AG04450 (cell line): Measurements from ENCODE around the gene PTGR3. TPM values are rescaled to one million over a fixed set of nuclear protein-coding genes. Genes with fewer than 3 reads are reported as not detected.
A peak's percentile ranks its signal among the peaks of the same experiment; 100 is the strongest.

Source experiments
- CTCF ChIA-PET: fragments of 300-600, 350-600 bp; formaldehyde crosslinking; extraction: SDS; loops from one replicate; lab custom pipeline; 2022; ENCODE audit warnings: antibody characterized with exemption, inconsistent platforms; lab: Charles Lee
- POLR2A ChIA-PET: fragments of 350-600 bp; formaldehyde crosslinking; extraction: SDS; loops from one replicate; lab custom pipeline; 2021; ENCODE audit warnings: antibody characterized with exemption, inconsistent platforms; lab: Yijun Ruan, JAX
- DNase-seq: peaks from one replicate; pipeline ENCODE4 v3.0.0-alpha.2; 2011; ENCODE audit warnings: low read depth, low spot score
- H3K27ac ChIP-seq: one replicate; pipeline ENCODE4 v1.5.1; 2012; ENCODE audit warnings: low read depth, low read length, control low read depth
- H3K27me3 ChIP-seq: one replicate; pipeline ENCODE4 v1.6.0; 2012; ENCODE audit warnings: low read length; ENCODE audit not compliant: control insufficient read depth, insufficient read depth
- H3K4me3 ChIP-seq: 2 replicates; pipeline ENCODE4 v1.5.1; 2011; ENCODE audit warnings: mild to moderate bottlenecking, low read depth, low read length, control low read depth
- H3K9me3 ChIP-seq: 2 replicates; pipeline ENCODE4 v1.5.1; 2012; ENCODE audit warnings: low read length; ENCODE audit not compliant: control insufficient read depth, insufficient read depth
- CTCF ChIP-seq: IDR thresholded peaks from 2 replicates; pipeline ENCODE4 v1.5.1; 2011; ENCODE audit warnings: low read depth, low read length, control low read depth, inconsistent platforms
- polyA plus RNA-seq: library from polyadenylated mRNA; depleted of rRNA; stranded (reverse); fragments of >200 nt; gene quantifications from 2 replicates; pipeline ENCODE4 v1.2.3, GENCODE V29; 2011

PTGR3 gene
- polyA plus RNA-seq, 1 experiment, result 30.9 TPM

GRCh38 chr18:75204732-75205513 is 4.0 kb downstream of the PTGR3 start:
- CTCF ChIA-PET, result no interaction called here
- peaks cover 2% of the 10 kb centered on the region for H3K27me3 ChIP-seq
- peak overlapping the region; percentile 57 for H3K4me3 ChIP-seq
- no peaks in the 10 kb centered on the region; the same call in 1 of the 2 replicates for H3K9me3 ChIP-seq
- no peak for TF ChIP-seq CTCF
- H3K27ac ChIP-seq, result peak overlapping the region; percentile 31
- POLR2A ChIA-PET, result interaction anchor here (0.7 kb wide), 1 partner anchor 293 kb away, joined by 10 read pairs; no protein-coding TSS in a partner anchor
- no peak for DNase-seq

GRCh38 chr18:75204269-75204731 is 4.6 kb downstream of the PTGR3 start:
- no peaks in the 10 kb centered on the region; the same call in 1 of the 2 replicates for H3K9me3 ChIP-seq
- CTCF ChIA-PET, result no interaction called here
- DNase-seq, result no peak
- TF ChIP-seq CTCF, result no peak
- peaks cover 2% of the 10 kb centered on the region for H3K27me3 ChIP-seq
- no peak overlapping the region for H3K27ac ChIP-seq
- POLR2A ChIA-PET, result no interaction called here
- peak overlapping the region; percentile 57 for H3K4me3 ChIP-seq

DNA sequence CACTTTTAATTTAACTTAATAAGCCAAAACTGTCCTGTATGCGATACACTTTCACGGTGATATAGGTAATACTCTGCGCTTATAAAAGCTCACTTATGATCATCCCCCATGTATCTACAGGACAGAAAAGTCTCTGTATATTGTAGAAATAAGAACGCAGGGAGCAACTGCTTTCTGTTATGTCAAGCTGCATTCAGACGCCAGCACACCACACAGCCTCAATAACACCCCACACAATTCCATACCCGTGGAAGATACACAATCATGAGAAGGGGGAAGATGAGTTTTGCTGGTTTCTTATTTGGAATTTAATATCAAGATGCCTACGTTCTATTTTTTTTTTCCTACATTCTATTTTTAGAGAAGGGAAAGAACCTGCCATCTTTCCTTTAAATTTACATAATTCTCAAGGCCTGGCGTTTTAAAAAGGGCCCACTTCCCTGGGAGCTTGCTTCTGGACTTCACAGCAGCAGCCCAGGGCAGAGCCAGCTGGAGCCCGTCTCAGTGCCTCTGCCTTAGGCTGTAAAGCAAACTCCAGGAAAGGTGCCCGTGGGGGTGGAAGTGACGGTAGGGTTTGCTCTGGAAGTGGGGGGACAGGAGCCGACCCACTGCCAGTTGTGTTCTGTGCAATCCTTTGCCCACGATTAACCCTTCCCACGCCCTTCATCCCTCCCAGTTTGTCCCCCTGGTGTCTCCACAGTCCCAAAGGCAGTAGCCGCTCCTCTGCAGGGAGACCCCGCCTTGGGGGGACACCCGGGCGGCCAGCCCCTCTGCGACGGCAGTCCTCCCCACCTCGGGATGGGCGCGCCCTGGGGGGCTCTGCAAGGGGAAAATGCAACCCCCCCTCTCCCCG is 5.3 kb downstream of the PTGR3 start:
- no peak for DNase-seq
- Histone ChIP-seq H3K27me3 (peaks cover 2% of the 10 kb centered on the region), H3K4me3 (peak overlapping the region; percentile 57), H3K27ac (peak overlapping the region; percentile 52), H3K9me3 (no peaks in the 10 kb centered on the region; the same call in 1 of the 2 replicates)
- CTCF ChIA-PET, result no interaction called here
- POLR2A ChIA-PET, result interaction anchor here (0.6 kb wide), 1 partner anchor 607 kb away, joined by 3 read pairs; no protein-coding TSS in a partner anchor
- TF ChIP-seq CTCF, result no peak

GRCh38 chr18:75202696-75203365 is 6.1 kb downstream of the PTGR3 start:
- TF ChIP-seq CTCF, result no peak
- Histone ChIP-seq H3K4me3 (no peak overlapping the region), H3K9me3 (no peaks in the 10 kb centered on the region; the same call in 1 of the 2 replicates), H3K27ac (no peak overlapping the region), H3K27me3 (peaks cover 2% of the 10 kb centered on the region)
- ChIA-PET CTCF (no interaction called here), POLR2A (interaction anchor here (0.6 to 0.8 kb wide), 2 partner anchors 206 to 607 kb away, joined by 3 to 4 read pairs; no protein-coding TSS in a partner anchor)
- no peak for DNase-seq
